Hepatic stellate cell (primary cell): Measurements from ENCODE around the gene CALHM2.

Experiments used
- DNase-seq: peaks from one replicate; pipeline ENCODE4 v3.0.0; 2011; ENCODE audit warnings: low spot score

CALHM2 gene

DNA sequence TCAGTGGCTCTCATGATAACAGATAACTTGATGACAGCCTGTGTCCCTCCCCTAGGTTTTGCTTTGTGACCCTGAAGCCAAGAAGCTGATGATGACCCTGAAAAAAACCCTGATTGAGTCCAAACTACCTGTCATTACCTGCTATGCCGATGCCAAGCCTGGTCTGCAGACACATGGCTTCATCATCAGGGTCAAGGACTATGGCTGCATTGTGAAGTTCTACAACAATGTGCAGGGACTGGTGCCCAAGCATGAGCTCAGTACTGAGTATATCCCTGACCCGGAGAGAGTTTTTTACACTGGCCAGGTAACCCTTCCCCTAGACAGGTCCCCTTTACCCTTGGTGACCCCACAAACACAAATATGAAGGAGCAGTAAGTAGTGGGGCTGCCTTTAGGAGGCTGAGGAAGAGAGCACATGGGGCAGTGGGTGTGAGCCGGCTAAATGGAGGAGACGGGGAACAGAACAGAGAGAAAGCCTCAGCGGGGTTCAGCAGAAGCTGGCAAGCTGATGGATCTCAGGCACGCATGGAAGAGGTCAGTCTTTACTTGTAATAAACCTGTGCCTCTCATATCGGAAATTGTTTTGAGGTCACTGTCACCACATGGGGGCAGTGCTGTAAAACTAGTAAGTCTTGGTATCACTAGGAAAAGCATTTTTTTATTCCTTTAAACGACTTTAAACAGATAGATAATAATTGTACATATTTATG lies 35.6 kb downstream of the CALHM2 start:
- peak; percentile 41 for DNase-seq

- no peak for DNase-seq
Observed at GRCh38 chr10:103415581-103415980, 36.6 kb downstream of the CALHM2 start.

DNA sequence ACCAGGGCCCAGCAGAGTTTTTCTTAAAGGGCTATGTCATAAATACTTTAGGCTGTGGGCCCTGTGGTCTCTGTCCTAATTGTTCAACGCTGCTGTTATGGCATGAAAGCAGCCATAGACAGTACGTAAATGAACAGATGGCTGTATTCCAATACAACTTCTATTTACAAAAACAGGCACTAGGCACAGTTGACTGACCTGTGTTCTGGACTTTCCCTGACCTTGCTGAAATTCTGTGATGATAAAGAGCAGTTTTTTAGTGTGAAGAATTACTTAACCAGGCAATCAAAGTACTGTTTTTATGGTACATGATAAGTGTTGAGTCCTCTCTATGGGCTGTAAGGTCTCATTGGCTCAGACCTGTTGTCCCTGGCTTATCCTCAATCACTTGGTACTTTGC lies 38.6 kb downstream of the CALHM2 start:
- DNase-seq, result no peak

- DNase-seq, result no peak
Observed at GRCh38 chr10:103397191-103397825, 54.9 kb downstream of the CALHM2 start.

DNA sequence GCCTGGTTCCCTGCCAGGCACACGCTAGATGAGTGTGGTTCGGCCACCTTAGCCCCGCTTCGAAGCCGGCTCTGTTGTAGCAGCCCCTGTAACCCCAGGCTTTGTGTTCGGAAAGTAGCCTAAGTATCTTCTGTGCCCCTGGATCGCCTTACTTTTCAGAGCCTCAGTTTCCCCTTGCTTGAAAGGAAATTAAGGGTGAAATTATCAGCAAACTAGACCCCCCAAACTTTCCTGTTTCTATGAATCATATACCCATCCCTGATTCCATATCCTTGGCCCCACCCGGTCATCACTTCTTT lies 55.4 kb downstream of the CALHM2 start:
- no peak for DNase-seq
